Neural cell (in vitro differentiated cells): Measurements from ENCODE around the gene SNAP29. TPM values are rescaled to one million over a fixed set of nuclear protein-coding genes. Genes with fewer than 3 reads are reported as not detected.

Experiments used
- H2AFZ ChIP-seq: fragments of 200-600, 300-800 bp; sonication (generic), shearing (Covaris generic); 2 replicates; pipeline ENCODE4 v1.6.0; 2014; ENCODE audit warnings: low read depth, mild to moderate bottlenecking, antibody characterized with exemption, low read length, moderate library complexity
- H3F3A ChIP-seq: fragments of 200-600 bp; shearing (Covaris generic); 2 replicates; pipeline ENCODE4 v1.6.1; 2016; ENCODE audit warnings: mild to moderate bottlenecking, moderate library complexity, mixed read lengths, antibody characterized with exemption, low read length; ENCODE audit not compliant: insufficient read depth, poor library complexity, severe bottlenecking
- H3K27ac ChIP-seq: fragments of 200-600, 300-800 bp; sonication (generic), shearing (Covaris generic); 2 replicates; pipeline ENCODE4 v1.5.1; 2014; ENCODE audit warnings: mild to moderate bottlenecking, low read length, moderate library complexity
- H3K27me3 ChIP-seq: fragments of 300-800, 200-600 bp; sonication (generic), shearing (Covaris generic); 2 replicates; pipeline ENCODE4 v1.6.0; 2014; ENCODE audit warnings: mild to moderate bottlenecking, low read depth, low read length, moderate library complexity; ENCODE audit not compliant: insufficient read depth
- H3K36me3 ChIP-seq: fragments of 300-800, 200-600 bp; sonication (generic), shearing (Covaris generic); 2 replicates; pipeline ENCODE4 v1.5.1; 2014; ENCODE audit warnings: mild to moderate bottlenecking, antibody characterized with exemption, low read length, moderate library complexity; ENCODE audit not compliant: insufficient read depth
- H3K4me2 ChIP-seq: fragments of 300-800, 200-600 bp; sonication (generic), shearing (Covaris generic); 2 replicates; pipeline ENCODE4 v1.6.0; 2014; ENCODE audit warnings: mild to moderate bottlenecking, low read length
- H3K4me3 ChIP-seq: fragments of 300-800, 200-600 bp; sonication (generic), shearing (Covaris generic); 2 replicates; pipeline ENCODE4 v1.5.1; 2014; ENCODE audit warnings: mild to moderate bottlenecking, low read length, moderate library complexity
- H3K79me2 ChIP-seq: fragments of 200-600 bp; shearing (Covaris generic); replicated peaks from 2 replicates; pipeline ENCODE4 v1.6.0; 2014; ENCODE audit warnings: mild to moderate bottlenecking, low read length, moderate library complexity; ENCODE audit not compliant: insufficient read depth
- H3K9ac ChIP-seq: fragments of 300-800, 200-600 bp; sonication (generic), shearing (Covaris generic); 2 replicates; pipeline ENCODE4 v1.6.1; 2016; ENCODE audit warnings: mild to moderate bottlenecking, low read length, mixed read lengths
- H3K9me2 ChIP-seq: fragments of 200-600 bp; shearing (Covaris generic); 2 replicates; pipeline ENCODE4 v1.6.1; 2016; ENCODE audit warnings: mild to moderate bottlenecking, low read length, mixed read lengths; ENCODE audit not compliant: insufficient read depth
- H3K9me3 ChIP-seq: fragments of 200-600, 300-800 bp; sonication (generic), shearing (Covaris generic); 2 replicates; pipeline ENCODE4 v1.6.1; 2016; ENCODE audit warnings: mild to moderate bottlenecking, mixed run types, low read length, moderate library complexity, mixed read lengths
- H4K20me1 ChIP-seq: fragments of 200-600 bp; shearing (Covaris generic); 2 replicates; pipeline ENCODE4 v1.6.1; 2016; ENCODE audit warnings: mild to moderate bottlenecking, mixed run types; ENCODE audit not compliant: insufficient read depth
- CTCF ChIP-seq: fragments of 450-650 bp; IDR thresholded peaks from 2 replicates; pipeline ENCODE4 v1.5.1; 2014; ENCODE audit warnings: antibody characterized with exemption, mild to moderate bottlenecking, moderate library complexity; ENCODE audit not compliant: poor library complexity, severe bottlenecking
- EP300 ChIP-seq: fragments of 450-650 bp; conservative IDR thresholded peaks from 2 replicates; pipeline ENCODE4 v1.6.1; 2014; ENCODE audit warnings: antibody characterized with exemption, mild to moderate bottlenecking, moderate library complexity; ENCODE audit not compliant: poor library complexity, severe bottlenecking
- EZH2 ChIP-seq: fragments of 200-600, 300-800 bp; shearing (Covaris generic), sonication (generic); IDR thresholded peaks from 2 replicates; pipeline ENCODE4 v1.6.1; 2014; ENCODE audit warnings: antibody characterized with exemption, low read length, borderline replicate concordance, mild to moderate bottlenecking; ENCODE audit not compliant: insufficient read depth, poor library complexity, severe bottlenecking
- MXI1 ChIP-seq: fragments of 450-650 bp; conservative IDR thresholded peaks from 2 replicates; pipeline ENCODE4 v1.6.1; 2014; ENCODE audit warnings: antibody characterized with exemption, mild to moderate bottlenecking; ENCODE audit not compliant: poor library complexity, severe bottlenecking
- POLR2AphosphoS5 ChIP-seq: IDR thresholded peaks from 2 replicates; pipeline ENCODE4 v1.6.1; 2012
- RAD21 ChIP-seq: fragments of 450-650 bp; conservative IDR thresholded peaks from 2 replicates; pipeline ENCODE4 v1.6.1; 2014; ENCODE audit warnings: antibody characterized with exemption, mild to moderate bottlenecking, moderate library complexity
- REST ChIP-seq: IDR thresholded peaks from 2 replicates; pipeline ENCODE4 v1.6.1; 2012; ENCODE audit warnings: borderline replicate concordance
- SMC3 ChIP-seq: fragments of 450-650 bp; conservative IDR thresholded peaks from 2 replicates; pipeline ENCODE4 v1.6.1; 2014; ENCODE audit warnings: antibody characterized with exemption, mild to moderate bottlenecking, moderate library complexity; ENCODE audit not compliant: poor library complexity
- TAF1 ChIP-seq: IDR thresholded peaks from 2 replicates; pipeline ENCODE4 v1.6.1; 2012; ENCODE audit warnings: low read depth
- polyA plus RNA-seq: library from polyadenylated mRNA; depleted of rRNA; stranded (reverse); fragments of >200 nt; gene quantifications from 2 replicates; pipeline ENCODE4 v1.2.3, GENCODE V29; 2014

The SNAP29 gene
- polyA plus RNA-seq, 1 donor from 2014 or later = 7.0 TPM

- Histone ChIP-seq H2AFZ (no peak overlapping the region), H3K79me2 (peaks cover 50% of the 10 kb centered on the region), H3K4me2 (no peak overlapping the region), H3F3A (no peaks in the 10 kb centered on the region), H3K27ac (no peak overlapping the region), H3K9me3 (no peaks in the 10 kb centered on the region), H3K9me2 (no peaks in the 10 kb centered on the region), H3K4me3 (no peak overlapping the region), H3K36me3 (no peaks in the 10 kb centered on the region), H4K20me1 (no peaks in the 10 kb centered on the region), H3K27me3 (no peaks in the 10 kb centered on the region), H3K9ac (no peak overlapping the region)
- TF ChIP-seq TAF1 = no peak
- no peak for TF ChIP-seq MXI1
These were observed 14.5 kb upstream of the SNAP29 start for GRCh38 chr22:20844055-20845037.

- no peaks in the 10 kb centered on the region for H3K27me3 ChIP-seq
- H3K79me2 ChIP-seq = peaks cover 53% of the 10 kb centered on the region
- H3K36me3 ChIP-seq = no peaks in the 10 kb centered on the region
- no peaks in the 10 kb centered on the region for H3K9me2 ChIP-seq
- TF ChIP-seq POLR2AphosphoS5 = no peak
- no peak for TF ChIP-seq MXI1
- TF ChIP-seq EP300 = no peak
- no peak for TF ChIP-seq SMC3
- no peak for TF ChIP-seq REST
- TF ChIP-seq RAD21 = no peak
- TF ChIP-seq EZH2 = no peak
- H3K9me3 ChIP-seq = no peaks in the 10 kb centered on the region
- no peak overlapping the region for H3K4me2 ChIP-seq
- no peaks in the 10 kb centered on the region for H4K20me1 ChIP-seq
- H2AFZ ChIP-seq = no peak overlapping the region
- H3K27ac ChIP-seq = no peak overlapping the region
- no peak overlapping the region for H3K9ac ChIP-seq
- no peak overlapping the region for H3K4me3 ChIP-seq
- no peaks in the 10 kb centered on the region for H3F3A ChIP-seq
These were observed 11.4 kb upstream of the SNAP29 start for GRCh38 chr22:20847318-20847822.

GRCh38 chr22:20852076-20852475, 6.7 kb upstream of the SNAP29 start:
- no peak overlapping the region for H3K27ac ChIP-seq
- H3K9me3 ChIP-seq = no peaks in the 10 kb centered on the region
- no peaks in the 10 kb centered on the region for H3K9me2 ChIP-seq
- no peaks in the 10 kb centered on the region for H3K36me3 ChIP-seq
- no peaks in the 10 kb centered on the region for H4K20me1 ChIP-seq
- TF ChIP-seq EZH2 = no peak
- TF ChIP-seq REST = no peak
- TF ChIP-seq CTCF = no peak
- TF ChIP-seq EP300 = no peak
- no peak for TF ChIP-seq POLR2AphosphoS5
- H3K4me2 ChIP-seq = no peak overlapping the region
- no peak overlapping the region for H3K9ac ChIP-seq
- H3K79me2 ChIP-seq = peaks cover 78% of the 10 kb centered on the region
- H2AFZ ChIP-seq = no peak overlapping the region
- no peaks in the 10 kb centered on the region for H3K27me3 ChIP-seq
- no peak overlapping the region for H3K4me3 ChIP-seq
- no peaks in the 10 kb centered on the region for H3F3A ChIP-seq
